HAP-1 (cell line): ENCODE results near the gene AARS2.
"Not testable (repeated sequence)": the region's sequence is repeated elsewhere in the genome, so short reads cannot be mapped to it uniquely, and the experiment has no call there.

ENCODE experiments used
- DNase-seq, 2 experiments: peaks; one replicate each; pipeline ENCODE4 v3.0.0-alpha.2; 2016 to 2020; ENCODE audit warnings: low spot score in 2 of 2
- H3K27me3 ChIP-seq: fragments of 250-450 bp; sonication (Bioruptor Pico); 2 replicates; pipeline ENCODE4 v1.5.1; 2020; ENCODE audit warnings: low read depth, mild to moderate bottlenecking, moderate library complexity
- H3K36me3 ChIP-seq: fragments of 250-450 bp; sonication (Bioruptor Pico); replicated peaks from 2 replicates; pipeline ENCODE4 v1.5.1; 2020; ENCODE audit warnings: mild to moderate bottlenecking
- H3K4me1 ChIP-seq: fragments of 250-450 bp; sonication (Bioruptor Pico); 2 replicates; pipeline ENCODE4 v1.5.1; 2020; ENCODE audit warnings: mild to moderate bottlenecking
- H3K4me3 ChIP-seq: fragments of 250-450 bp; sonication (Bioruptor Pico); 2 replicates; pipeline ENCODE4 v1.5.1; 2020; ENCODE audit warnings: mild to moderate bottlenecking, moderate library complexity
- H3K9me3 ChIP-seq: fragments of 250-450 bp; sonication (Bioruptor Pico); 2 replicates; pipeline ENCODE4 v1.5.1; 2020; ENCODE audit warnings: mild to moderate bottlenecking, moderate library complexity
- in situ Hi-C: fragments of 300-500 bp; cut with MboI; formaldehyde crosslinking; loops from 3 replicates; pipeline ENCODE4 v1.14.3; 2020; ENCODE audit warnings: low sequenced_read_pairs, inconsistent platforms, mixed read lengths

Gene AARS2

GRCh38 chr6:44316481-44316880, 3.3 kb upstream of the AARS2 start:
- no peak overlapping the region for H3K4me3 ChIP-seq
- in situ Hi-C loops = no loop called here
- no peaks in the 10 kb centered on the region for H3K9me3 ChIP-seq
- DNase-seq = no peak
- H3K27me3 ChIP-seq = peaks cover 16% of the 10 kb centered on the region
- peaks cover 9% of the 10 kb centered on the region for H3K4me1 ChIP-seq
- peaks cover 4% of the 10 kb centered on the region for H3K36me3 ChIP-seq

- DNase-seq = no peak
- Histone ChIP-seq H3K27me3 (peaks cover 16% of the 10 kb centered on the region), H3K36me3 (peaks cover 9% of the 10 kb centered on the region), H3K4me1 (peaks cover 9% of the 10 kb centered on the region), H3K9me3 (no peaks in the 10 kb centered on the region), H3K4me3 (no peak overlapping the region)
- in situ Hi-C loops = no loop called here
These were observed 2.8 kb upstream of the AARS2 start for GRCh38 chr6:44315951-44316350.

- Histone ChIP-seq H3K9me3 (no peaks in the 10 kb centered on the region), H3K4me1 (peaks cover 9% of the 10 kb centered on the region), H3K27me3 (peaks cover 16% of the 10 kb centered on the region), H3K4me3 (no peak overlapping the region), H3K36me3 (peaks cover 14% of the 10 kb centered on the region)
- in situ Hi-C loops = no loop called here
- no peak for DNase-seq
These were observed 2.4 kb upstream of the AARS2 start for GRCh38 chr6:44315516-44315915.

- H3K4me1 ChIP-seq, H3K27me3 ChIP-seq, DNase-seq, H3K9me3 ChIP-seq, H3K4me3 ChIP-seq, in situ Hi-C loops: not testable (repeated sequence)
- H3K36me3 ChIP-seq = peaks cover 22% of the 10 kb centered on the region
These were observed 1.5 kb upstream of the AARS2 start for GRCh38 chr6:44314657-44315056.

GRCh38 chr6:44311767-44312166, 1.4 kb downstream of the AARS2 start:
- DNase-seq = no peak
- H3K4me3 ChIP-seq = no peak overlapping the region; the same call in 1 of the 2 replicates
- H3K36me3 ChIP-seq = peaks cover 47% of the 10 kb centered on the region
- H3K9me3 ChIP-seq = no peaks in the 10 kb centered on the region
- H3K27me3 ChIP-seq = no peaks in the 10 kb centered on the region
- in situ Hi-C loops = no loop called here
- H3K4me1 ChIP-seq = peaks cover 9% of the 10 kb centered on the region

- DNase-seq = no peak
- no peaks in the 10 kb centered on the region for H3K27me3 ChIP-seq
- H3K4me3 ChIP-seq = no peak overlapping the region
- no peaks in the 10 kb centered on the region for H3K9me3 ChIP-seq
- H3K4me1 ChIP-seq = peaks cover 9% of the 10 kb centered on the region
- H3K36me3 ChIP-seq = peaks cover 52% of the 10 kb centered on the region
- in situ Hi-C loops = no loop called here
These were observed 1.8 kb downstream of the AARS2 start for GRCh38 chr6:44311304-44311703.

GRCh38 chr6:44310241-44310640, 2.9 kb downstream of the AARS2 start:
- Histone ChIP-seq H3K27me3 (no peaks in the 10 kb centered on the region), H3K36me3 (peaks cover 59% of the 10 kb centered on the region), H3K4me3 (no peak overlapping the region), H3K9me3 (no peaks in the 10 kb centered on the region), H3K4me1 (peaks cover 9% of the 10 kb centered on the region)
- no peak for DNase-seq
- in situ Hi-C loops = no loop called here

- H3K4me1 ChIP-seq = peaks cover 9% of the 10 kb centered on the region
- no peak overlapping the region for H3K4me3 ChIP-seq
- peaks cover 65% of the 10 kb centered on the region for H3K36me3 ChIP-seq
- no peaks in the 10 kb centered on the region for H3K27me3 ChIP-seq
- no peaks in the 10 kb centered on the region for H3K9me3 ChIP-seq
- in situ Hi-C loops = no loop called here
- DNase-seq = no peak
These were observed 3.5 kb downstream of the AARS2 start for GRCh38 chr6:44309631-44310030.

GRCh38 chr6:44309092-44309491, 4.1 kb downstream of the AARS2 start:
- no peak for DNase-seq
- in situ Hi-C loops = no loop called here

GRCh38 chr6:44307217-44307616, 5.9 kb downstream of the AARS2 start:
- Histone ChIP-seq H3K36me3 (peaks cover 89% of the 10 kb centered on the region), H3K27me3 (no peaks in the 10 kb centered on the region), H3K4me1 (peaks cover 6% of the 10 kb centered on the region; the same call in 1 of the 2 replicates), H3K4me3 (no peak overlapping the region), H3K9me3 (no peaks in the 10 kb centered on the region)
- in situ Hi-C loops = no loop called here
- DNase-seq = no peak

More at GRCh38 chr6:44309092-44309491, 4.1 kb downstream of the AARS2 start:
- Histone ChIP-seq H3K36me3 (peaks cover 70% of the 10 kb centered on the region), H3K4me1 (peaks cover 9% of the 10 kb centered on the region), H3K9me3 (no peaks in the 10 kb centered on the region), H3K4me3 (no peak overlapping the region), H3K27me3 (no peaks in the 10 kb centered on the region)

- Histone ChIP-seq H3K27me3 (no peaks in the 10 kb centered on the region), H3K4me3 (no peak overlapping the region), H3K4me1 (peaks cover under 1% of the 10 kb centered on the region; the same call in 1 of the 2 replicates), H3K9me3 (no peaks in the 10 kb centered on the region), H3K36me3 (peaks cover 92% of the 10 kb centered on the region)
- DNase-seq = no peak
- in situ Hi-C loops = no loop called here
These were observed 6.4 kb downstream of the AARS2 start for GRCh38 chr6:44306710-44307109.

- Histone ChIP-seq H3K36me3 (peaks cover 86% of the 10 kb centered on the region), H3K27me3 (no peaks in the 10 kb centered on the region), H3K4me3 (no peak overlapping the region), H3K4me1 (no peaks in the 10 kb centered on the region), H3K9me3 (no peaks in the 10 kb centered on the region)
- no peak for DNase-seq
- in situ Hi-C loops = no loop called here
These were observed 7.9 kb downstream of the AARS2 start for GRCh38 chr6:44305200-44305725.

- DNase-seq = peak in 1 of 2 experiments; percentile 59
- no peaks in the 10 kb centered on the region for H3K4me1 ChIP-seq
- H3K4me3 ChIP-seq = no peak overlapping the region
- in situ Hi-C loops = no loop called here
- no peaks in the 10 kb centered on the region for H3K27me3 ChIP-seq
- H3K36me3 ChIP-seq = peaks cover 82% of the 10 kb centered on the region
- no peaks in the 10 kb centered on the region for H3K9me3 ChIP-seq
These were observed 8.6 kb downstream of the AARS2 start for GRCh38 chr6:44304282-44305199.

- Histone ChIP-seq H3K4me1 (no peaks in the 10 kb centered on the region), H3K27me3 (no peaks in the 10 kb centered on the region), H3K9me3 (no peaks in the 10 kb centered on the region), H3K36me3 (peaks cover 75% of the 10 kb centered on the region), H3K4me3 (no peak overlapping the region)
- DNase-seq = no peak
- in situ Hi-C loops = no loop called here
These were observed 9.3 kb downstream of the AARS2 start for GRCh38 chr6:44303842-44304241.
